GM12801 (cell line): Measurements from ENCODE around the gene OR10P1.

Experiments used
- TF ChIP-seq, protein P1 (sequence below): IDR thresholded peaks from one replicate; pipeline ENCODE4 v1.5.1; 2011; ENCODE audit warnings: control low read depth; ENCODE audit not compliant: insufficient read length; ENCODE audit errors: extremely low read depth

The OR10P1 gene

GRCh38 chr12:55654511-55655214 lies 18.0 kb downstream of the OR10P1 start:
- TF ChIP-seq, protein P1, sequence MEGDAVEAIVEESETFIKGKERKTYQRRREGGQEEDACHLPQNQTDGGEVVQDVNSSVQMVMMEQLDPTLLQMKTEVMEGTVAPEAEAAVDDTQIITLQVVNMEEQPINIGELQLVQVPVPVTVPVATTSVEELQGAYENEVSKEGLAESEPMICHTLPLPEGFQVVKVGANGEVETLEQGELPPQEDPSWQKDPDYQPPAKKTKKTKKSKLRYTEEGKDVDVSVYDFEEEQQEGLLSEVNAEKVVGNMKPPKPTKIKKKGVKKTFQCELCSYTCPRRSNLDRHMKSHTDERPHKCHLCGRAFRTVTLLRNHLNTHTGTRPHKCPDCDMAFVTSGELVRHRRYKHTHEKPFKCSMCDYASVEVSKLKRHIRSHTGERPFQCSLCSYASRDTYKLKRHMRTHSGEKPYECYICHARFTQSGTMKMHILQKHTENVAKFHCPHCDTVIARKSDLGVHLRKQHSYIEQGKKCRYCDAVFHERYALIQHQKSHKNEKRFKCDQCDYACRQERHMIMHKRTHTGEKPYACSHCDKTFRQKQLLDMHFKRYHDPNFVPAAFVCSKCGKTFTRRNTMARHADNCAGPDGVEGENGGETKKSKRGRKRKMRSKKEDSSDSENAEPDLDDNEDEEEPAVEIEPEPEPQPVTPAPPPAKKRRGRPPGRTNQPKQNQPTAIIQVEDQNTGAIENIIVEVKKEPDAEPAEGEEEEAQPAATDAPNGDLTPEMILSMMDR = no peak

DNA sequence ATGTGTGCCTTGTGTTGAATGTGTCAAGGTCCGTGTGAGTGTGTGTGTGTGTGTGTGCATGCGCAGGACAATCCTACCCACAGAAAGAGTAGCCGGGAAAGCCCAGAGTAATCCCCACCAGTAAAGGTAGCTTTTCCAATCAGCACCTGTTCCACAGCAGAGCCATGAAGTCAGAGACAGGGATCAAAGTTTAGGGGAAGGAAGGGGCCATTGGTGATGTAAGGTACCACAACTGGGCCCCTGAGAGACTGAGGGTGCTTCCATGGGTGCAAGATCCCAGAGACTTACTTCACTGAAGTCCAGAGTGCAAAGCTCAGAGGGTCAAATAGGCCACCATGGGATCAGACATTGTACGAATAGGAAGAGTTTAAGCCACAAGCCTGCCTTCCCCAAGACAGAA lies 20.5 kb downstream of the OR10P1 start:
- TF ChIP-seq, protein P1 = no peak

GRCh38 chr12:55658212-55658611 lies 21.5 kb downstream of the OR10P1 start:
- TF ChIP-seq, protein P1 = no peak

- TF ChIP-seq, protein P1 = no peak
Measured at GRCh38 chr12:55658635-55659391, 22.1 kb downstream of the OR10P1 start.

- TF ChIP-seq, protein P1 = no peak
Measured at GRCh38 chr12:55659486-55660385, 23.0 kb downstream of the OR10P1 start.

- TF ChIP-seq, protein P1 = no peak
Measured at GRCh38 chr12:55663391-55663790, 26.7 kb downstream of the OR10P1 start.

- TF ChIP-seq, protein P1 = no peak
Measured at GRCh38 chr12:55664826-55665225, 28.1 kb downstream of the OR10P1 start.
